ENCODE data around the gene DES. TPM values are rescaled to one million over a fixed set of nuclear protein-coding genes. Genes with fewer than 3 reads are reported as not detected.
A peak's percentile ranks its signal among the peaks of the same experiment; 100 is the strongest.

DES gene
- total RNA-seq, 1 experiment from 2014 or later = not detected

DNA sequence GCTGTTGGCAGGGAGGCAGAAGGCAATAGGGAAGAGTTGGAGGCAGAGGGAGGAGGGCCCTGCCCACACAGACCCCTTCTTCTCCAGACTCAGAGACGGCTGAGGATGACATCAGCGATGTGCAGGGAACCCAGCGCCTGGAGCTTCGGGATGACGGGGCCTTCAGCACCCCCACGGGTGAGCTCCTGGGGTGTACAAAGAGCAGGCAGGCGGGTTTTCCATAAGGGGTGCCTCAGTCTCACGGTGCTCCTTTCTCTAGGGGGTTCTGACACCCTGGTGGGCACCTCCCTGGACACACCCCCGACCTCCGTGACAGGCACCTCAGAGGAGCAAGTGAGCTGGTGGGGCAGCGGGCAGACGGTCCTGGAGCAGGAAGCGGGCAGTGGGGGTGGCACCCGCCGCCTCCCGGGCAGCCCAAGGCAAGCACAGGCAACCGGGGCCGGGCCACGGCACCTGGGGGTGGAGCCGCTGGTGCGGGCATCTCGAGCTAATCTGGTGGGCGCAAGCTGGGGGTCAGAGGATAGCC is 26.5 kb downstream of the DES start:
- in situ Hi-C loops (cut with HindIII; ENCODE audit: low pct_unique_long_range_greater_than_20kb, low sequenced_read_pairs) = no loop called here
- DNase-seq (ENCODE audit: low read depth, low spot score) = no peak

DNA sequence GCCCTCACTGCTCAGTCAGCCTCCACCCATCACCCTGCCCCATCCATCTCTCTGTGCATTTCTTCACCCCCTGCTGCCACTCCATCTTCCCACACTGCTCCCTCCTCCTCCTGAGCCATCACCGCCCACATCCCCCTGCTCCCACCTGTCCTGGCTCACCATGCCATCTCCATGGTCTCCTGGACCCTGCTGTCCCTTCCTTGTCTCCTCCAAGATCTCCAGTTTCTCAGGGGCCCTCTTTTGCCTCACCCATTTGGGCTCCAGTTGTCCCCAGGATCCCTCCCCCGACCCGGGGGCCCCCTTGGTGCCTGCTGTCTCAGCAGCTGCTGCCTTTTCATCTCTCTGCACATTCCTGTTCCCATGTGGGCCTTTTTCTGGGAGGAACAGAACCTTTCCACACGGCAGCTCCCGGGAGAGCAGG is 27.1 kb downstream of the DES start:
- in situ Hi-C loops (cut with HindIII; ENCODE audit: low pct_unique_long_range_greater_than_20kb, low sequenced_read_pairs) = no loop called here
- no peak for DNase-seq (ENCODE audit: low read depth, low spot score)

DNA sequence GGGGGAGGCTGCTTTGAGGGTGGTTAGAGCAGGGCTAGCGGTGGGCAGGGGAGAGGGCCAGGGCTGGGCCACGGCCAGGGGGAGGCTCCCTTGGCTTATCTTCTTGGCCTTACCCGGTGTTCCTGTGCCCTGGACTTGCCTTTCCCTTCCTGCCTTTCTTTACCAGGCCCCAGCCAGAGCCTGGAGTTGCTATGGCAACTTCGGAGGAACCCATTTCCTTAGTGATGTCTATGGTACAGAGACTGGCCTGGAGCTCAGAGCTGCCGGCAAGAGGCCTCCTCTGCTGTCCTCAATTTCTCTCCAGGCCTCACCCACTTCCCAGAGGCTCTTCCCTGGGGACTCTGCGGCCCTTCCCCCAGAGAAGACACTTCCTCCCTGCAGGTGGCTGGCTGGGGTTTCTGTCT is 27.9 kb downstream of the DES start:
- in situ Hi-C loops (cut with HindIII; ENCODE audit: low pct_unique_long_range_greater_than_20kb, low sequenced_read_pairs) = no loop called here
- peak; percentile 15 for DNase-seq (ENCODE audit: low read depth, low spot score)

DNA sequence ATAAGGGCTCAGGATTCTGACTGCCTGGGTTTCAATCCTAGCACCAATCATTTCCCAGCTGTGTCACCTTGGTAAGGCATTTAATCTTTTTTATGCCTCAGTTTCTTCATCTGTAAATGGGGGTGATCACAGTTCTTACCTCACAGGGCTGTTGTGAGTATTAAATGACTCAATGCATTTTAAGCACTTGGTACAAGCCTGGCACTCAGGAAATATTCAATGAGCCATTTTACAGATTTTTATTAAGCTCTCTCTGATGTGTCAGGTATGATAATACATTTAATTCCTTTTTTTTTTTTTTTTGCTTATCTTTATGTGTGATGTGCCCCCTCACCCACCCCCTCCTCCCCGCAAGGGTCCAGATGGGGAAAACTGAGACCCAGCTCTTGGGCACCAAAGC is 28.5 kb downstream of the DES start:
- in situ Hi-C loops (cut with HindIII; ENCODE audit: low pct_unique_long_range_greater_than_20kb, low sequenced_read_pairs) = no loop called here
- no peak for DNase-seq (ENCODE audit: low read depth, low spot score)

DNA sequence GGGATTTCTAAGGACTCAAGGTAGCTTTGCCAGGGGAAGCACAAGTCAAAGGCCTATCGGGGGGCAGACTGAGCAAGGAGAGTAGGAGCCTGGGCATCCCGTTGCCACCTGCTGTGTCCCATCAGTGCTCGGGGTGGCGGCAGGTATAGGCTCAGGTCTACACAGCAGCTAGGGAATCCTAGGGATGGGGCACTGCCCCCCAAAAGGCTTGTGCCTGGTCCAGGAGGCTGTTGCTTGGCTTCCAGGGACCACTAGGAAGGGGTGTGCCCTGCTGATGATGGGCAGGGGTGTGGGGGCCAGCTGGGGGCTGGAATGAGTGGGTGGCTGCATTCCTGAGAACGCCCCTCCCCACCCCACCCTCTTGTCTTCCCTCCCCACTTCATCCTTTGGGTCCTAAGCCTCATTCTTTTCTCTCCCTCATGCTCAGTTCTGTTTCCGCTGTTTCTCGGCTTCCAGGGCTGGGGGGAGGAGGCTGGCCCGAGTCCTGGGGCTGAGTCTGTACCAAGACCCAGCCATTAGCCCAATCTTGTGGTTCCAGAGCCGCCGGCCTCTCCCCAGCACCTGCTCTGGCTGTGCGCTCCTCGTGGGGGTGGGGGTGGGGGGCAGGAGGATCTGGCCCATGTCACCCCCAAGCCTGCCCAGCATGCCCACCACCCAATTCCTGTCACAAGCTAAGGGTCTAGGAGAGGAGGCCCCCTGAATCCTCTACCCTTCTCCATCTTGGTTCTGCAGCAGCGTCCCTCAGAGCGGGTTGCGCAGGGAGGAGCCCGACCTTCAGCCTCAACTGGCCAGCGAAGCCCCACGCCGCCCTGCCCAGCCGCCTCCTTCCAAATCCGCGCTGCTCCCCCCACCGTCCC is 29.3 kb downstream of the DES start:
- in situ Hi-C loops (cut with HindIII; ENCODE audit: low pct_unique_long_range_greater_than_20kb, low sequenced_read_pairs) = no loop called here
- DNase-seq (ENCODE audit: low read depth, low spot score) = no peak

DNA sequence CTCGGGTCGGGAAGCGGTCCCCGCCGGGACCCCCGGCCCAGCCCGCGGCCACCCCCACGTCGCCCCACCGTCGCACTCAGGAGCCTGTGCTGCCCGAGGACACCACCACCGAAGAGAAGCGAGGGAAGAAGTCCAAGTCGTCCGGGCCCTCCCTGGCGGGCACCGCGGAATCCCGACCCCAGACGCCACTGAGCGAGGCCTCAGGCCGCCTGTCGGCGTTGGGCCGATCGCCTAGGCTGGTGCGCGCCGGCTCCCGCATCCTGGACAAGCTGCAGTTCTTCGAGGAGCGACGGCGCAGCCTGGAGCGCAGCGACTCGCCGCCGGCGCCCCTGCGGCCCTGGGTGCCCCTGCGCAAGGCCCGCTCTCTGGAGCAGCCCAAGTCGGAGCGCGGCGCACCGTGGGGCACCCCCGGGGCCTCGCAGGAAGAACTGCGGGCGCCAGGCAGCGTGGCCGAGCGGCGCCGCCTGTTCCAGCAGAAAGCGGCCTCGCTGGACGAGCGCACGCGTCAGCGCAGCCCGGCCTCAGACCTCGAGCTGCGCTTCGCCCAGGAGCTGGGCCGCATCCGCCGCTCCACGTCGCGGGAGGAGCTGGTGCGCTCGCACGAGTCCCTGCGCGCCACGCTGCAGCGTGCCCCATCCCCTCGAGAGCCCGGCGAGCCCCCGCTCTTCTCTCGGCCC is 30.1 kb downstream of the DES start:
- in situ Hi-C loops (cut with HindIII; ENCODE audit: low pct_unique_long_range_greater_than_20kb, low sequenced_read_pairs) = no loop called here
- no peak for DNase-seq (ENCODE audit: low read depth, low spot score)

DNA sequence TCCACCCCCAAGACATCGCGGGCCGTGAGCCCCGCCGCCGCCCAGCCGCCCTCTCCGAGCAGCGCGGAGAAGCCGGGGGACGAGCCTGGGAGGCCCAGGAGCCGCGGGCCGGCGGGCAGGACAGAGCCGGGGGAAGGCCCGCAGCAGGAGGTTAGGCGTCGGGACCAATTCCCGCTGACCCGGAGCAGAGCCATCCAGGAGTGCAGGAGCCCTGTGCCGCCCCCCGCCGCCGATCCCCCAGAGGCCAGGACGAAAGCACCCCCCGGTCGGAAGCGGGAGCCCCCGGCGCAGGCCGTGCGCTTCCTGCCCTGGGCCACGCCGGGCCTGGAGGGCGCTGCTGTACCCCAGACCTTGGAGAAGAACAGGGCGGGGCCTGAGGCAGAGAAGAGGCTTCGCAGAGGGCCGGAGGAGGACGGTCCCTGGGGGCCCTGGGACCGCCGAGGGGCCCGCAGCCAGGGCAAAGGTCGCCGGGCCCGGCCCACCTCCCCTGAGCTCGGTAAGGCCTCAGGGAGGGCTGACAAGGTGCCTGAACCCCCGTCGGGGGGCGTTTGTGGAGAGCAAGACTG is 30.7 kb downstream of the DES start:
- in situ Hi-C loops (cut with HindIII; ENCODE audit: low pct_unique_long_range_greater_than_20kb, low sequenced_read_pairs) = no loop called here

DNA sequence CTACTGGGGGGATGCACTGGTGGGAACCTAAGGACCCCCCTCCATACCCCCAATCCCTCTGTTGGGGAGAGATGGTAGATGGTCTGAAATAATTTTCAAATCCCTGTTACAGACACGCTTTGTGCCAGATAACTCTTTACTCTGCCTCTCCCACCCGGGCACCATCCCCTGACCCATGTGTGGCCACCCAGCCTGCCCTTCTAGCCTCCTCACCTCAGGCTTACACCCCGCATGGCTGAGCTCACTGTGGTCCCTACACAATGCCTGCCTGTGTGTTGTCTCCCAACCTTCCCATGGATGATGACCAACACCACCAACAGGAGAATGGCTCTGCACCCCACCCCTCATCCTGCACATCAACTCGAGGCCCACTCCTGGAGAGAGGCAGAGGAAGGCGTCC is 31.4 kb downstream of the DES start:
- no peak for DNase-seq (ENCODE audit: low read depth, low spot score)
- in situ Hi-C loops (cut with HindIII; ENCODE audit: low pct_unique_long_range_greater_than_20kb, low sequenced_read_pairs) = no loop called here

More for the DNA sequence above, 30.7 kb downstream of the DES start:
- no peak for DNase-seq (ENCODE audit: low read depth, low spot score)

DNA sequence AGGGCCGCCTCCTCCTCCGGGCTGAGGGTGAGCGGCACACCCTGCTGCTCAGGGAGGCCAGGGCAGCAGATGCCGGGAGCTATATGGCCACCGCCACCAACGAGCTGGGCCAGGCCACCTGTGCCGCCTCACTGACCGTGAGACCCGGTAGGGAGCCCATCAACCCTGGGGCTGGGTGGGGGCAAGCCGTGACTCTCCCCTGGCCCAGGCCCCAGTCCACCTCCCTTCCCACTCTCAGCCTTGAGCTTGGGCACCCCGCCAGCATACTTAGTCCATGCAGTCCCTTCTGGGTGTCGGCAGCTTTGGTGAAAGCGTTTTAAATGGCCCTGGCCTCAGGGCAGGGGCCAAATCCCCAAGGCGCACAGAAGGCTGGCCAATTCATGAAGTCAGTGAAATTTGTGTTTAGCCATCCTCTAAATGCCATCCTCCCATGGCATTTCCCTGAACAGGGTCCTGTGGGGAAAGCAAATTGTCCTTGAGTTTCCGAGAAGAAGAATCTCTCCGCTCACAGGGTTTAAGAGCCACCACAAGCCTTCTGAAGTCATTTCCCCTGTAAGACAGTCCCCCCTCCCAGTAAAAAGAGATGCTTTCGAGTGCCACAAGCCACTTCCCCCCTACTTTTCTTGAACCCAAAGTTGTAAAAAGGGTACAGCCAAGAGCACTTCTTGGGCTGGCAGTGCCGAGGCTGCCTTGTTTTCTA is 33.6 kb downstream of the DES start:
- DNase-seq (ENCODE audit: low read depth, low spot score) = no peak
- in situ Hi-C loops (cut with HindIII; ENCODE audit: low pct_unique_long_range_greater_than_20kb, low sequenced_read_pairs) = no loop called here

DNA sequence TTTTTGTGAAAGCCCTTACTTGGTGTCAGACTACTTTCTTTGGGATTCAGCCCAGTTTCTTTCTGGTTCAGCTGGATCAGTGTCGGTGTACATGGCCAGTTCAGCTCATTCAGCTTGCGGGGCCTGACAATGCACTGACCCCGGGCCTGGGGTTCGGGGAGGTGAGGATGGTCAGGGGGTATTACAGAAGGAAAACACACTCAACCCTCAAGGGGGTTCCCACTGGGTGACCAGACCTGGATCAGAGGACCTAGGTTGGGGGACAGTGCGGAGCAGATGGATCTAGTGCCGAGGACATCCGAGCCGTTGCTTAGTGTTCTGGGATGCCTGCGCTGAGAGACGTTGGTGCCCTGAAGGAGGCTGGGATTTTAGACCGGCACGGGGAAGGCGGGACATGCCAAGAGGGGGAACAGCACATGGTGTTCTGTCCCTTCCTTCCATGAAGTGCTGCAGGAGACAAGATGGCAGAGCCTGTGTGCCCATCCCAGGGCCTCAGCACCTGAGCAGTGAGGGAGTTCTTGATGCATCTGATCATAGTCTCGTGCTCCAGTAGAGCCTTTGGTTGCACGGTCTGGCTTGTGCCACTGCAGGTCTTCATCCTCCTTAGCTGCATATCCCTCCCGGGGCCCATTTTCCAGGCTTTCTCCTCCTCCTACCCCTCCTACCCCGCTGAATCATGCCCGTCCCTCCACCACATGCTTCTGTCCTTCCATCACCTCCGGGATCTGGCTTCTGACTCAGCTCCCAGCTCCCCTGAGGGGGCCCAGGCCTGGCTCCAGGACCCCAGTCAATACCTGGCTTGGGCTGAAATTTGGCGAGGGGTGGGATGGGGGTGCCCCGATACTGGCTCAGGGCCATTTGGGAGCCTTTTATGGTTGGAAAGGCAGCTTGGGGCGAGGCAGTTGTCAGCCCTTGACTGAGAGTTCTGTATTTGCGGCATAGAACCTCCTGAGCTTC is 34.5 kb downstream of the DES start:
- in situ Hi-C loops (cut with HindIII; ENCODE audit: low pct_unique_long_range_greater_than_20kb, low sequenced_read_pairs) = no loop called here
- DNase-seq (ENCODE audit: low read depth, low spot score) = no peak

DNA sequence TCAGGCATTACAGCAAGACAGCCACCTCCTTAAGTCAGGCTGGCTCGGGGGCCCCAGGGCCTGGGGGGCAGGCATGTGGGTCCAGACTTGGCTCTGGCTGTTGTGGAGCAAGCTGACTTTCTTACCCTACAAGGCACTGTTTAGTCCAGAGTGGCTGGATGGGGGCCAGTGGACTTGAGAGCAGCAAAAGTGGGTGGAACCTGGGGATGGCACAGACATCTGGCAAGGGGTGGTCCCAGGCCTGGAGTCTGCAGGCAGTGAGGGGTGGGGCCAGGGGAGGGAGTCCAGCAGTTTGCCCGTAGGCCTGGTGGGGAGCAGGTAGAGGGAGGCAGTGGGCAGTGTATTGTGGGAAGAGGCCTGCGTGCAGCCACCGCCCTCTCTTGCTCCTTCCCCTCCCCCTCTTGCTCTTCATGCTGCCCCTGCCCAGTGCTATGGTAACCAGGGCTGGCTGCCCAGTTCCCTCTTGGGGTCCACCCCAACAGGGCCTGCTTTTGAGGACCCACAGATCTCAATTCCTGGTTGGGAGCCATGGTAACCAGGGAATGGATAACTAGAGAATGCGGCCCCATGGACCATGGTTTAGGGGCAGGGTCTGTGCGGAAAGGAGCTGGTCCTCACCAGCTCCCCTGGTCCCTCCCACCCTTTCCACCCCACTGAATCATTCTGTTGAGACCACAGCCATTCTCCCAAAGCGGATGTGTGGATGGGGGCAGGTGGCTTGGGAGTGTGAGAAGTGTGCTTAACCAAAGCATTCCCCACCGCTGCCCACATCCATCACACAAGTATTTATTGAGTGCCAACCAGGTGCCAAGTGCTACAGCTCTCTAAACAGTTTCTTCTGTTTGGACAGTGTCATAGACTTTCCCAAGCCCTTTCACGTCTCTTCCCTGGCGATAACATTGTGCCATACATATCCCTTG is 35.8 kb downstream of the DES start:
- in situ Hi-C loops (cut with HindIII; ENCODE audit: low pct_unique_long_range_greater_than_20kb, low sequenced_read_pairs) = no loop called here
- no peak for DNase-seq (ENCODE audit: low read depth, low spot score)

DNA sequence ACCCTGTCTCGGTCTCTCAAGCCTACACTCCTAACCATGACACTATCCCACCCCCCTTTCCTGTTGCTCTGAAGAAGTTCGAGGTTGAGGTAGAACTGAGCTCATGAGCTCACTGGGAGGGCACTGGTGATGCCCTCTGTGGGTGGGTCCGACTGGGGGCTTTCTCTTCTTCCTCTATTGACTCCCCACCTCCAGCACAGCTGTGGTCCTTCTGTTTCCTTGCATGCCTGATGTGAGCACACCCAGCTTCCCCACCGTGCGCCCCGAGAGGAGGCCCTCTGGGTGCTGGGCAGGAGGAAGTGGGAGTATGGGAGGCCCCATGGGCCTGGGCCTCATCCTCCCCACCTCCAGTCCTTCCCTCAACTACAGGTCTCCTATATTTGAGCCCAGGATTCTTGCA is 37.4 kb downstream of the DES start:
- no peak for DNase-seq (ENCODE audit: low read depth, low spot score)
- in situ Hi-C loops (cut with HindIII; ENCODE audit: low pct_unique_long_range_greater_than_20kb, low sequenced_read_pairs) = no loop called here

DNA sequence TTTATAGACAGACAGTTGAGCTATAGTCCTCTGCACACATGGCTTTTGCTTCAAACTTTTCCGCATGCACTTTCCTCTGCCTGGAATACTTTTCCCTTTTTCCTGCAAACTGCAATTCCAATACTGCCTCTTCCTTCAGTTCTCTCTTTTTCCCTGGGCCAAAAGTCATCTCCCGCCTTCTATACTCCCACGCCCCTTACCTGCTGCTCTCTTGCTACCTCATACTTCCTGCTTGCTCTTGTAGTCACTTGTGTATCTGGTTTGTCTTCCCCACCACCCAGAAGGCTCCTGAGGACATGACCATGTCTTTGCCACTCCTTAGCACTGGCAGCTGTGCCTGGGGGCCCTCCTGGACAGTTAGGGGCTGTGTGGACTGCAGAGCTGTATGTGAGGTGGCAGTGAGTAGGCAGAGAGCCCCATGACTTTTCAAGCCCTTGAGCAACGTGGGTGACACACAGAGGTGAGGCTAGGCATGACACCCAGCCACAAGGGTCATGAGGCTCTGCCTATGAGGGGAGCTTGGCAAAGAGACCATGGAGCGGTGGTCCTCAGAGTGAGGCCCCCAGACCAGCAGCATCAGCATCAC is 39.7 kb downstream of the DES start:
- DNase-seq (ENCODE audit: low read depth, low spot score) = peak; percentile 29
- in situ Hi-C loops (cut with HindIII; ENCODE audit: low pct_unique_long_range_greater_than_20kb, low sequenced_read_pairs) = no loop called here

DNA sequence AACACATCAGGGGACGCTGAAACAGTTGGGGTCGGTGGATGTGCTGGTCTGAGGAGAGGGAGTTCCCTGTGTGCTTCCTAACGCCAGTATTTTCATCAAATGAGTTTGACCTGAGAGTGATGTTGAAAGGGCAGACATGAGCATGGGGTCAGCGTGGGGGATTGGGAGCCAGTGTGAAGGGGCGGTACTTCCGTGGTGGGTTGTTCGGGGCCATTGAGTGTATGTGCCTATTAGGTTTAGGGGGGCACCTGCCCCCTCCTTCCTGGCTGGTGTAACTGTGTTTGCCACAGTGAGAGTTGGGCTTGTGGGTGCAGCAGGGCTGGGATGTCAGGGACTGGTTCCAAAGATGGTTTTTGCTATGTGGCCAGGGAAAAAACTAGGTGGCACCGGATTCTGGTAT is 40.8 kb downstream of the DES start:
- no peak for DNase-seq (ENCODE audit: low read depth, low spot score)
- in situ Hi-C loops (cut with HindIII; ENCODE audit: low pct_unique_long_range_greater_than_20kb, low sequenced_read_pairs) = no loop called here

DNA sequence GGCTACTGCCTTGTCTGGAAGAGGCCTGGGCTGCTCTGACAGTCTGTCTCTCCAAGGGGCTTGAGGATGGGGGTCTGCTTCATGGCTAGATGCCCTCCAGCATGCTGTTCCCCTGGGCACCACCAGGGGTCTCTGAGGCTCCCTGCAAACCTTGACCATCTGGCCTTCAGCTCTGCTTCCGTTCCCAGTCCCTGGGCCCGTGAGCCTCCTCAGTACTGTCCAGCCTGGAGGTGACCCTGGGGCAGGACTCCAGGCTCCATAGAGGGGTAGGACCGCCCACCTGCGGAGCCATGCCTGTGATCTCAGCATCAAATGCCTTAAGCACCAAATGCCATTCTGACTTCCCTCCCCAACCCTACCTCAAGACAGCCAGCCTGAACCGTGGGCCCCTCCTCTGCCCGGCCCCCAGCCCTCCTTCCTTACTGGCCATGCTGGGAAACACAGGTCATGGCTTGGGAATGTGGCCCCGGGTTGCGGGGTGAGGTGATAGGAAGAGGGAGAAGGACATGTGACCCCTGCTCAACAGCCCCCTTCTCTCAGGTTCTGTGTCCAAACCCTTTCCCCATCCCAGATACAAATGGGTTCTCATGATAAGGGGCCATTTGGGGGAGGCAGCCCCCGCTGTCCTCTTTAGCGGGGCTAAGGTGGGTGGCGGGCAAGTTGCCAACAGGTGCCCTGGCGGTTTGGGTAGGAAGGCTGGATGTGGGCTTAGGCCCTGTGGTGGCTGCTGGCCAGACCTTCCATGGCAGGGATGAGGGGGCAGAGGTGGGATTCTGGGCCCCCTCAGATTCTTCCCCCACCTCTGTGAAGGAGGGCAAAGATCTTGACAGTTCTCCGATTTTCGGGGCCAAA is 41.5 kb downstream of the DES start:
- peak; percentile 66 for DNase-seq (ENCODE audit: low read depth, low spot score)
- in situ Hi-C loops (cut with HindIII; ENCODE audit: low pct_unique_long_range_greater_than_20kb, low sequenced_read_pairs) = no loop called here

All from SK-MEL-5 (cell line).